ENCODE results near the gene PCNX3.

DNA sequence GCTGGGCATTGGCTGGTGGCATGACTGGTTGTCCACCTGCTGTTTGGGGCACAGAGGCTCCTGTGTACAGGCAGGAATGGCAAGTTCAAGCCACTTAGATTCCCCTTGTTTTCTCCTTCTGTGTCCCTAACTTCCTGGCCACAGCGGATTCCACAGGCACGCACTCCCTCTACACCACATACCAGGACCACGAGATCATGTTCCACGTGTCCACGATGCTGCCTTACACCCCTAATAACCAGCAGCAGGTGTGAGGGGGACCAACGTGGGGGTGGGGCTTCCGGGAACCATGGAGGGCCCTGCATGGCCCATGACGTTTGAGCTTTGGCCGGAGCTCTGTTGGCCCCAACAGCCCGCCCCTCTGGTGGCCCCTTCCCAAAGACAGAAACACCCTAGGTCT lies 30.1 kb downstream of the PCNX3 start:
- TF ChIP-seq EZH2 (IDR thresholded peaks at IDR 0.05; ENCODE audit: insufficient read depth, poor library complexity, severe bottlenecking) (no peak), EZH2phosphoT487 (IDR thresholded peaks at IDR 0.05; ENCODE audit: insufficient read depth, low read depth) (no peak)
